Dendritic cell treated with granulocyte-macrophage colony-stimulating factor and Interleukin-4, amounts not matched to agents 40 ng/mL and 50 ng/mL, for 4 days (primary cell): ENCODE data around the gene TRIM31.

Source experiments
- H3K27ac Mint-ChIP-seq: one replicate; pipeline ENCODE4 v1.8.0; 2022; ENCODE audit warnings: mild to moderate bottlenecking, mixed read lengths
- H3K27me3 Mint-ChIP-seq: one replicate; pipeline ENCODE4 v1.8.0; 2022; ENCODE audit warnings: mild to moderate bottlenecking, mixed read lengths
- H3K36me3 Mint-ChIP-seq: one replicate; pipeline ENCODE4 v1.8.0; 2022; ENCODE audit warnings: low read depth, mixed read lengths
- H3K4me1 Mint-ChIP-seq: one replicate; pipeline ENCODE4 v1.8.0; 2022; ENCODE audit warnings: low read depth, mixed read lengths
- H3K4me3 Mint-ChIP-seq: one replicate; pipeline ENCODE4 v1.8.0; 2022; ENCODE audit warnings: mild to moderate bottlenecking, moderate library complexity, mixed read lengths
- H3K9me3 Mint-ChIP-seq: one replicate; pipeline ENCODE4 v1.8.0; 2022; ENCODE audit warnings: mixed read lengths
- intact Hi-C: fragments of 100-400 bp; cut with micrococcal nuclease; formaldehyde crosslinking; loops from one replicate; pipeline ENCODE4 v1.15.0; 2022

The TRIM31 gene

DNA sequence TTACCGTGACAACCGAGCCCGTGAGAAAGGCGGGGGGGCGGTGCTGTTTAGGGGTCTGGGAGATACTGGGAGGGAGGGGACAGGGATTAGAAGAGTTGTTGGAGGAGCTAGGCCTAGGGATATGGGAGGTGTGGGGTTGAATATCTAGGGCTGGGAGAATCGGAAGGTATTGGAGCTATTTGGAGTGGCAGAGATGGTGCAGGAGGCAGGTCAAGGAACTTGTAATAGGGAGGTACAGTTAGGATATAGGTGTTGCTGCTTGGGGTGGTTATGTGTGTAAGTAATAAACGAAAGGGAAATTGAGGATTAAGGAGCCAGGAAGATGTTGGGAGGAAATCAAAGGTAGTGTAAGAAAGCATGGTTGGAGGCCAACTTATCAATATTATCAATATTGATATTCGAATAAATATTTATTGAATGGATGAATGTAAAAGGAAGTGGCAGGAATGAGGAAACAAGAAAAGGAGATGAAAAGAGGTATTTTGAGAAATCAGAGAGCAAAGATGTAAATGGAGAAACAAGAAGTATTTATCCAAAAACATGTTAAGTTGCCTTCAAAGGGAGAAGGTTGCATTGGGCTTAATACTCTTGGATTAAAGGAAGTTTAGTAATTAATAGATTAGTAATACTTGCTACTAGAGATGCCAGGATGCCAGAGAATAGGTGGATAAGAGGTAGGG lies 45.3 kb downstream of the TRIM31 start:
- H3K36me3 Mint-ChIP-seq: peaks cover 54% of the 10 kb centered on the region
- H3K9me3 Mint-ChIP-seq: no peaks in the 10 kb centered on the region

DNA sequence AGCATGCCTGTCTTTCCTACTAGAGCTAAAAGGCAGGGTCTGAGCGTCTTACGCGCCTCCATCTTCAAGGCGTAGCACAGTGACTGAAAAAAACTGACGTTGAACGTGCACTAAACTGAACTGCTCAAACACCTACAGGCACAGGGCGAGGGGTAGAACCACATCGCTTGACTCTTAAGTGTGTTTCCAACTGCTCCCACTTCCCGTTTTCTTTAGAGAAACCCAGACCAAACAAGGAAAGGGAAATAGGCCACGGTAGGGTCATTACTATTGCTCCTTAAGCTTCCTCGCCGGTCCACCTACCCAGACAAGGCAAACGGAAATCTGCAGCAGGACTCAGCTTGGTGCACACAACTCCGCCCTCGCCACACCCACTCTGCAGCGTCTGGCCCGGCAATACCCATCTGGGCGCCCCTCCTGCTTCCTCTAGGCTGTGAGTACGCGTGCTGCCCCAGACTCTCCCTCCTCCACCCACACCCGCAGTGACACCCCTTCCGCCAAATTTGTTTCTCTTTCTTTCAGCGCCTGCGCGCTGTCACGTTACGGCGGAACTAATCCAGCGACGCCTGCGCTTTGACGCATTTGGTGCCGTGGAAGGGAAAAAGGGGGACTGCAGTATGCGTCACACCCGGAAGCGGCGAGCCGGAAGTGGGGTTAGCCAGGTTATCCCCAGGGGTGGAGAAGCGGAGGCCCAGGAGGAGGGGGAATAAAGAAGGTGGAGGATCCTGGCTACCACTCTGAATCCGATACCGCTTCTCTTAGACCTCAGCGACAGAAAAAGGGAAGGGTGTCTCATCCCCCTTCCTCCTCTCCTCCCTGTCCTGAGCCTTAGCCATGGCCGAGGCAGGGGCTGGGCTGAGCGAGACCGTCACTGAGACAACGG lies 46.1 kb downstream of the TRIM31 start, which contains the start of gene PPP1R11:
PPP1R11 (plus strand) TSS at position 622 of the 883 bp plus-strand sequence; CDS start at position 835, 213 bp downstream.
- intact Hi-C loops: loop anchor here (2.0 to 10.0 kb wide), 2 partner anchors 122 to 146 kb away; partner anchors contain the start of genes HLA-A and TRIM26
- Mint-ChIP-seq H3K27me3 (peaks cover 24% of the 10 kb centered on the region), H3K9me3 (no peaks in the 10 kb centered on the region), H3K4me1 (peaks cover 69% of the 10 kb centered on the region), H3K36me3 (peaks cover 54% of the 10 kb centered on the region), H3K27ac (peak within 1 kb of the TSS; percentile 96), H3K4me3 (peak within 1 kb of the TSS; percentile 88)

More for the DNA sequence above, 45.3 kb downstream of the TRIM31 start:
- Mint-ChIP-seq H3K4me3 (peak overlapping the region; percentile 88), H3K27me3 (peaks cover 32% of the 10 kb centered on the region), H3K27ac (peak overlapping the region; percentile 96), H3K4me1 (peaks cover 71% of the 10 kb centered on the region)
- intact Hi-C loops: loop anchor here (2.0 to 10.0 kb wide), 2 partner anchors 123 to 145 kb away; partner anchors contain the start of genes HLA-A and TRIM26

DNA sequence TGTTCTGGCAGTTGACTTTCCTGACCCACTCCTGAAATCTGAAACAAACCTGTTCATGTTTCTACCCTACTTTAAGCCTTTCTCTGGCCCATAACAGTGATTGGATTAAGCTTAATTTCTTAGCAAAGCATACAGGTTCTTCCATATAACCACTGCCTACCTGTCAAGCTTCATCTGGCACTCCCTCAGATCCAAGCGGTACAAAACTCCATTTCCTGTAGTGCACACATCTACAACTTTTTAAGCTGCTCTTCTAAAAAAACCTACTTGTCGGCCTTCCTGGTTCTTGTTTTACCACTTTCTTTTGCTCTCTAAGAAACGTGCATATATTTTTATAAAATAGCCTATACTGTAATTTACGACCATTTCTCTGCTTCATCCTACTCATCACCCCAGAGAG lies 46.8 kb downstream of the TRIM31 start:
- Mint-ChIP-seq H3K36me3 (peaks cover 61% of the 10 kb centered on the region), H3K27me3 (peaks cover 18% of the 10 kb centered on the region)

DNA sequence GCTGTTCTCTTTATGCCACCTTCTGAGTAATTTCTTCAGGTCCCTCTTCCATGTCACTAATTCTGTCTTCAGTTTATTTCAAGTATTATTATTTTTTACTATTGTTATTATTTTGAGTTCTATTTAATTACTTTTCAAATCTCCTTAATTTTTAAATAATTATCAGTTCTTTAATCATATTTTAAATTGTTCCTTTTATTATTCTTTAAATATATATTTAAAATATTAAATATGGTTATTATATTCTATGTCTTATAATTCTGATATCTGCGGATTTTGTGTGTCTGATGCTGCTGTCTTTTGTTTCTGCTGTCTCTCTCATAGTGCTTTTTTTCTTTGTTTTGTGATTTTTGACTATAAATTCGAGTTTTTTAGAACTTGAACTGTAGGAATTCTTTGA lies 49.6 kb downstream of the TRIM31 start:
- intact Hi-C loops: loop anchor here (10.0 kb wide), 1 partner anchor 119 kb away; the partner anchor contains the start of gene HLA-A
- Mint-ChIP-seq H3K36me3 (peaks cover 34% of the 10 kb centered on the region), H3K4me1 (peaks cover 46% of the 10 kb centered on the region)

More for the DNA sequence above, 46.8 kb downstream of the TRIM31 start:
- Mint-ChIP-seq H3K27ac (peak overlapping the region; percentile 96), H3K4me3 (peak overlapping the region; percentile 88), H3K4me1 (peaks cover 68% of the 10 kb centered on the region), H3K9me3 (no peaks in the 10 kb centered on the region)
- intact Hi-C loops: loop anchor here (2.0 to 10.0 kb wide), 2 partner anchors 121 to 147 kb away; partner anchors contain the start of genes HLA-A and TRIM26

DNA sequence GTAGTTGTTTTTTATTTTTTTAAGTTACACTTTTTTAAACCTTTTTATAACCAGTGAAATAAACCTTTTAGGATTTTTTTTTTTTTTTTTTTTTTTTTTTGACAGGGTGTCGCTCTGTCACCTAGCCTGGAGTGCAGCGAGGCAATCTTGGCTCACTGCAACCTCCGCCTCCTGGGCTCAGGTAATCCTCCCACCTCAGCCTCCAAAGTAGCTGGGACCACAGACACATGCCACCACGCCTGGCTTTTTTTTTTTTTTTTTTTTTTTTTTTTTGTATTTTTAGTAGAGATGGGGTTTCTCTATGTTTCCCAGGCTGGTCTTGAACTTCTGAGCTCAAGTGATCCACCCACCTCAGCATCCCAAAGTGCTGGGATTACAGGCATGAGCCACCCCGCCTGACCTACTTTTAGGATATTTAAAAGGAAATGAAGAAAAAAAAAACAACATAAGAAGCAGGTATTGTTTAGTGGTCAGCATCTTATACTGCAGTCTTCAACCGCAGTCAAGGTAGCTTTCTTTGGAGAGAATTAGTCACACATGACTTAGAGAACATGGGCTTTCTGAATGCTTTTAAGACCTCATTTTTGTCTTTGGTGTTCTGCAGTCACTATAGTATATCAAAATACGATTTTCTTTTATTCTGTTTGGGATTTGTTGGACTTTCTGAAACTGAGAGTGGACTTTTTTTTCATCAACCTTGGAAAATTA lies 50.3 kb downstream of the TRIM31 start:
- Mint-ChIP-seq H3K27me3 (no peaks in the 10 kb centered on the region), H3K4me3 (no peak overlapping the region), H3K4me1 (peaks cover 39% of the 10 kb centered on the region), H3K27ac (no peak overlapping the region), H3K9me3 (no peaks in the 10 kb centered on the region), H3K36me3 (peaks cover 31% of the 10 kb centered on the region)
- intact Hi-C loops: loop anchor here (10.0 kb wide), 1 partner anchor 118 kb away; the partner anchor contains the start of gene HLA-A

More for the DNA sequence above, 49.6 kb downstream of the TRIM31 start:
- peaks cover 3% of the 10 kb centered on the region for H3K27me3 Mint-ChIP-seq
- no peaks in the 10 kb centered on the region for H3K9me3 Mint-ChIP-seq
- H3K27ac Mint-ChIP-seq: no peak overlapping the region
- no peak overlapping the region for H3K4me3 Mint-ChIP-seq

DNA sequence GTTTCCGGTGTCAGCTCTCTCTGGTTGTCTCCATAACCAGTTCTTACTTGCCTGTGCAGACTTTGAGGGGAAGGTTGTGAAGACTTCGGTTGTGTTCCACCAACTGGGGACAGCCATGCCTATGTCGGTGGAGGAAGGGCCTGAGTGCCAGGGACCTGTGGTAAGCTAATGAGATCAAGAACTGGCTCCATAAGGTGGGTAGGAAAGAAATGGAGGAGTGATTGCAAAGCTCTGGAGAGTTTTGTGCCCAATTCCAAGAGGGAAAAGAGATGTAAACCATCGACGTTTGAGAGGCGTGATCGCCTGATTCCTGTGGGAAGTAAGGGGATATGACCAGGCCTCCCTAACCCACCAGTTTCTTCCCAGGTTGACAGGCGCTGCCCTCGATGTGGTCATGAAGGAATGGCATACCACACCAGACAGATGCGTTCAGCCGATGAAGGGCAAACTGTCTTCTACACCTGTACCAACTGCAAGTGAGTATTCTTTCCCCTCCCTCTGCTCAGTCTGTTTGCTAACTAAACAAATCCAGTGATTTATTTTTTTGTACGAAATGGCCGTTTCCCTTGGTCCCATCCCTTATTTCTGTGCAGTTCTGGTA lies 50.9 kb downstream of the TRIM31 start:
- peaks cover 35% of the 10 kb centered on the region for H3K4me1 Mint-ChIP-seq
- no peaks in the 10 kb centered on the region for H3K9me3 Mint-ChIP-seq

DNA sequence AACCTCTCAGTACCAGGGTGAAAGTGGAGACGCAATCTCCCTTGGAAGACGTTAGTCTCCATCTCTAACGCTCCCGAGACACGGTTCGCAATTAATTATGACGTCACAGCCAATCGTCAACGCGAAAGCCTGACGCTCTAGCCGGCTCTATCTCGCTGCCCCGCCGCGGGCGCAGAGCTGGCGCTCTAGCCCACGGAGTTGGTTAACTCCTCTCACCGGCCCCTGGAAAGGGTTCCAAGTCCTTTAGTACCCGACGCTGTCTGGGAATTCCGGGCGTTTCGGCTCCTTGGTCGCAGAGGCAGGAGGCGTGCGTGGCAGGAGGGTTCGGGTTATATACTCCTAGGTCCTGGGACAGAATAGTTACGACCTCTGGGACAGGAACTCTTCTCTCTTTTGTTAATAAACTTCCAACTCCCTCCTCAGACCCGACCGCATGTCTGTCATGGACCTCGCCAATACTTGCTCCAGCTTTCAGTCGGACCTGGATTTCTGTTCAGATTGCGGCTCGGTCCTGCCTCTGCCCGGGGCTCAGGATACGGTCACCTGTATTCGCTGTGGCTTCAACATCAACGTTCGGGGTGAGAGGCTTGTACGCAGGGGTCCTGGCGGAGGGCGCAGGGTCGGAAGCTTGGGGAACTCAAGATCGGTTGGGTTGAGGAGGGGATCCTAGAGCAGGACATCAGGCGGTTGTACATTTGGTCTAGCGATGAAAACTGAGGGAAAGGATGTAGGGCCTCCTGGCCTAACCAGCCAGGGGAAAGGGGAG lies 51.6 kb downstream of the TRIM31 start, which contains the start of gene POLR1H:
POLR1H (plus strand) TSS at position 174 of the 766 bp plus-strand sequence; CDS start at position 434, 260 bp downstream.
- peaks cover 35% of the 10 kb centered on the region for H3K36me3 Mint-ChIP-seq
- H3K9me3 Mint-ChIP-seq: no peaks in the 10 kb centered on the region
- H3K4me1 Mint-ChIP-seq: peaks cover 32% of the 10 kb centered on the region
- peak within 1 kb of the TSS; percentile 97 for H3K4me3 Mint-ChIP-seq
- H3K27ac Mint-ChIP-seq: peak within 1 kb of the TSS; percentile 97
- no peaks in the 10 kb centered on the region for H3K27me3 Mint-ChIP-seq
- intact Hi-C loops: loop anchor here (2.0 to 10.0 kb wide), 2 partner anchors 42 to 116 kb away; partner anchors contain the start of gene HLA-A

More for the DNA sequence above, 50.9 kb downstream of the TRIM31 start:
- no peaks in the 10 kb centered on the region for H3K27me3 Mint-ChIP-seq
- peak overlapping the region; percentile 97 for H3K27ac Mint-ChIP-seq
- peaks cover 31% of the 10 kb centered on the region for H3K36me3 Mint-ChIP-seq
- peak overlapping the region; percentile 97 for H3K4me3 Mint-ChIP-seq
- intact Hi-C loops: loop anchor here (2.0 to 10.0 kb wide), 2 partner anchors 41 to 117 kb away; partner anchors contain the start of gene HLA-A

DNA sequence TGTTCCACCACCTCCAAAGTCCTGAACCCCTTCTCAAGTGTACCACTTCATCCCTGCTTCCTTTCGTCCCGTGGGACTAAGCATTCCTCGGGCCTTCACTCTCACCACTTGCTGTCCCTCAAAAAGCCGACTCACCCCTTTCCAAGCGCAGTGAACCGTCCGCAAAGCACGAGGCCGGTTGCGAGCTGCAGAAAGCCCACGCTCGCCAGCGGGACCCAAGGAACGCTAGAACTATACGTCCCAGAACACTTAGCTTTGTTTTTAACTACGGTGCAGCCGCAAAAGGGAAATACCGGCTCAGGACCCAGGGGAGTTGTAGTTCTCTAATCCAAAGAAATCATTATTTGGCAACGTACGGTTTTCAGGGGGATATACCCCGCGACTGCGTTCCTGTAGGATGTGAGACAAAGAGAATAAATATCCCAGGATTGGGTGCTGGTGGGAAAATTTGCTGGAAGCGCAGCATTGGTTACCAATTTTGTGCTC lies 52.2 kb downstream of the TRIM31 start:
- intact Hi-C loops: loop anchor here (2.0 to 10.0 kb wide), 2 partner anchors 42 to 116 kb away; partner anchors contain the start of gene HLA-A
- Mint-ChIP-seq H3K27ac (peak overlapping the region; percentile 97), H3K4me3 (peak overlapping the region; percentile 97), H3K9me3 (no peaks in the 10 kb centered on the region), H3K27me3 (no peaks in the 10 kb centered on the region), H3K4me1 (peaks cover 26% of the 10 kb centered on the region), H3K36me3 (peaks cover 40% of the 10 kb centered on the region)

DNA sequence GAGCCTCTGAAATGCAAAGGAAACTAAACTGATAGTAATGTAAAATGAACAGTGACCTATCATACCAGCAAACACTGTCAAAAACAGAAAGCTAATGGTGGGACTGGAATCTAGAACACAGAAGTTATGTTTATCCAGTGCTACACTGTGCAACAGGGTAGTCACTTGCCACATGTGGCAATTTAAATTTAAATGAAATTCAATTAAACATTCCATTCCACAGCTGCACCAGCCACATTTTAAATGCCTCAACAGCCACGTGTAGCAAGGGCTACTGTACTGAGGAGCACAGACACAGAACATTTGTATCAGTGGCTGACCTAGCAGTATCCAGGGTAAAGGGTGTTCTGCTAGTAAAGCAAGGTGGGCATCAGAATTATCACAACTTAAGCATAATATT lies 57.4 kb downstream of the TRIM31 start:
- no peak overlapping the region for H3K27ac Mint-ChIP-seq
- intact Hi-C loops: no loop called here
- H3K9me3 Mint-ChIP-seq: no peaks in the 10 kb centered on the region
- H3K4me1 Mint-ChIP-seq: peaks cover 2% of the 10 kb centered on the region
- no peak overlapping the region for H3K4me3 Mint-ChIP-seq
- H3K27me3 Mint-ChIP-seq: no peaks in the 10 kb centered on the region
- H3K36me3 Mint-ChIP-seq: peaks cover 22% of the 10 kb centered on the region

DNA sequence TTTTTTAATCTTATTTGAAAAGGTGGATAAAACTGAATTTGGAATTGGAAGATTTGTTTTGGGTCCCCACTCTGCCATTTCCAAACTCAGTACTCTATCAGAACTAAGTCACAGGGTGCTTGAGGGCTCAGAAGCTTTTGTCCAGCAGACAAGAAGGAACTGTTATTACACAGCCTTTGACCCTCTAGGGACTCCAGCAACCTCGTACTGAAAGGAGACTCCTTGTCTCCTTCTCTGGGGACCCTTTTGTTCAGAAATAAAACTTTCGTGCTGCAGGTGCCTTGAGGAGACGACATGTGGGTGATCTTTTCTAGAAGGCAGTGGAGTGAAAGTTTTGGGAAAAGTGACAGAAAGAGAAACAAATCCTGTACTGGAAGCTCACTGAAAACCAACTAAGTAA lies 59.2 kb downstream of the TRIM31 start:
- intact Hi-C loops: no loop called here
- Mint-ChIP-seq H3K4me1 (no peaks in the 10 kb centered on the region), H3K27ac (no peak overlapping the region), H3K36me3 (peaks cover 22% of the 10 kb centered on the region), H3K9me3 (no peaks in the 10 kb centered on the region), H3K4me3 (no peak overlapping the region), H3K27me3 (no peaks in the 10 kb centered on the region)
